GM12865 (cell line): ENCODE data around the gene SAE1.

ENCODE experiments used
- DNase-seq: peaks from one replicate; pipeline ENCODE4 v3.0.0; 2010; ENCODE audit warnings: low read depth
- H3K4me3 ChIP-seq: 2 replicates; pipeline ENCODE4 v1.5.1; 2011; ENCODE audit warnings: mild to moderate bottlenecking, low read depth, low read length, control low read depth
- TF ChIP-seq, protein P1 (sequence below): IDR thresholded peaks from 2 replicates; pipeline ENCODE4 v1.5.1; 2011; ENCODE audit warnings: low read length, control low read depth, low read depth, inconsistent platforms; ENCODE audit not compliant: insufficient read depth; ENCODE audit errors: missing control alignments

SAE1 gene

GRCh38 chr19:47209319-47210179 is 78.9 kb downstream of the SAE1 start:
- DNase-seq = no peak
- H3K4me3 ChIP-seq = no peak overlapping the region
- TF ChIP-seq, protein P1, sequence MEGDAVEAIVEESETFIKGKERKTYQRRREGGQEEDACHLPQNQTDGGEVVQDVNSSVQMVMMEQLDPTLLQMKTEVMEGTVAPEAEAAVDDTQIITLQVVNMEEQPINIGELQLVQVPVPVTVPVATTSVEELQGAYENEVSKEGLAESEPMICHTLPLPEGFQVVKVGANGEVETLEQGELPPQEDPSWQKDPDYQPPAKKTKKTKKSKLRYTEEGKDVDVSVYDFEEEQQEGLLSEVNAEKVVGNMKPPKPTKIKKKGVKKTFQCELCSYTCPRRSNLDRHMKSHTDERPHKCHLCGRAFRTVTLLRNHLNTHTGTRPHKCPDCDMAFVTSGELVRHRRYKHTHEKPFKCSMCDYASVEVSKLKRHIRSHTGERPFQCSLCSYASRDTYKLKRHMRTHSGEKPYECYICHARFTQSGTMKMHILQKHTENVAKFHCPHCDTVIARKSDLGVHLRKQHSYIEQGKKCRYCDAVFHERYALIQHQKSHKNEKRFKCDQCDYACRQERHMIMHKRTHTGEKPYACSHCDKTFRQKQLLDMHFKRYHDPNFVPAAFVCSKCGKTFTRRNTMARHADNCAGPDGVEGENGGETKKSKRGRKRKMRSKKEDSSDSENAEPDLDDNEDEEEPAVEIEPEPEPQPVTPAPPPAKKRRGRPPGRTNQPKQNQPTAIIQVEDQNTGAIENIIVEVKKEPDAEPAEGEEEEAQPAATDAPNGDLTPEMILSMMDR = no peak

DNA sequence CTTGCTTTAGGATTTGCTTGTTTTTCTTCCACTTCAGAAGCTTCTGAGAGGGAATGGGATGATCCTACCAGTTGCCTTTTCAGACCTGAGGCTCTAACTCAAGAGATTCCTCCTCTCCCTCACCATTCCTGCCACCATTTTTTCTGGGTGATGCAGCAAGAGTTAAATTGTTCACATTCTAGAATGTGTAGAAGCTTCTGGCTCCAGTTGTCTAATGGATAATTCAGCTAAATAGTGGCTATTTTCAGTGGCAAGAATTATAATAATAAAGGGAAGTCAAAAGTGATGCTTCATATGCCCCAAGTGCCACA is 79.5 kb downstream of the SAE1 start:
- no peak for DNase-seq
- no peak overlapping the region for H3K4me3 ChIP-seq
- TF ChIP-seq, protein P1 = no peak

DNA sequence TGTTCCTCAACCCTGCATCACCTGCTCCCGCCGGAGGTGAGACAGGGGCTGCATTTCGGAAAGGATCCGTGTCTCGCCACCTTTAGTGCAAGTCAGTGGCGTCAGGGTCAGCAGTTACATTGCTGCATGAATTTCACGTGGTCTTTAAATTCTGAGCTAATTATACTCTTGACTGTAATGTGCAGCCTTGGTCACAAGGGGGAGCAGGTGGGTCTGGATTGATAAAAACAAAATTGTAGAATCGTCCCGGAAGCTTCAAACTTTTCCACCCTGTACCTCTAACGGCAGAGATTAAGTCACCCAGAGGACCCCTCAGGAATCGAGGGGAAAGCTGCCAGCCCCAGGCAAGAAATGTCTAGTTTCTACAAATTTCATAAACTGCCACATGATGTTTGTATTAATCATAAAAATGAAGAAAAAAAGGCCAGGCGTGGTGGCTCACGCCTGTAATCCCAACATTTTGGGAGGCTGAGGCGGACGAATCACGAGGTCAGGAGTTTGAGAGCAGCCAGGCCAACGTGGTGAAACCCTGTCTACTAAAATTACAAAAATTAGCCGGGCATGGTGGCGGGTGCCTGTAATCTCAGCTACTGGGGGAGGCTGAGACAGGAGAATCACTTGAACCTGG is 80.2 kb downstream of the SAE1 start:
- no peak overlapping the region for H3K4me3 ChIP-seq
- peak; percentile 86 for DNase-seq
- TF ChIP-seq, protein P1 = peak; percentile 80

- TF ChIP-seq, protein P1 = no peak
- DNase-seq = no peak
Observed at GRCh38 chr19:47215581-47215980, 84.9 kb downstream of the SAE1 start.

DNA sequence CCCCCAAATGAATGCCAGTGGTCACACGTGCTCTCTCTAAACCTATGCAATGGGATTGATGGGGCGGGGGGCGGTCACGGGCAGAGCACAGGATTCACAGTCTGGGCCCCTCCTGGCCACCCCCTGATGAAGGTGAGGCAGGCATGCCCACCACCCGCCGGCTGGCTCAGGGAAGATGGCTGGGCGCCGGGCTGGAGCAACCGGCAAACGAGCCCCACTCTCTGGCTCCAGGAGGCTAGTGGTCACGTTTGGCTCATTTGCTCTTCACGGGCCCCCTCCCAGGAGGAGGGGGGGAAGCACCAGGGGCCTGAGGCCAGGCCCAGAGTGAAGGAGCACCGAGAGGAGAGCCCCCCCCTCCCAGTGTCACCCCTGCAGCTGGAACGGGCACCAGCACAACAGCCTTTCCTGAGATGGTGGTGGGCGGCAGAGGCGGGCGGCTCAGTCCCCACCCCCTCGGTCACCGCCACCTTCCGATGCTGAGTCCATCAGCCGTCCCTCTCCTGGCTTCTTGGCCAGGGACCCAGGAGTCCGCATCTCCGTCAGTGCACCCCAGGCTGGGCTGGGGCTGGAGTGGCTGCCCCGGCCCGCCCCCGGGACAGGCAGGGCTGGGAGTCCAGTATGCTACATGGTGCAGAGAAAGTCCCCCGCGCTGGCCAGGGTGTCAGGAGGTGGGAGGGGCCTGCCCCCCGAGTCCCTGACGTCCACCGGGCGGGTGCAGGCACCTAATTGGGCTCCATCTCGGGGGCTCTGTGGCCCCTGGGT is 90.6 kb downstream of the SAE1 start:
- no peak for DNase-seq
- TF ChIP-seq, protein P1 = no peak
- no peak overlapping the region for H3K4me3 ChIP-seq

More at GRCh38 chr19:47215581-47215980, 84.9 kb downstream of the SAE1 start:
- no peak overlapping the region for H3K4me3 ChIP-seq

GRCh38 chr19:47221890-47222289 is 91.3 kb downstream of the SAE1 start:
- DNase-seq = no peak
- TF ChIP-seq, protein P1 = no peak
- no peak overlapping the region for H3K4me3 ChIP-seq
